Pancreas (tissue), 10 donors: ENCODE measurements around the gene FBXO11. TPM values are rescaled to one million over a fixed set of nuclear protein-coding genes. Genes with fewer than 3 reads are reported as not detected.
"Not testable (repeated sequence)": the region's sequence is repeated elsewhere in the genome, so short reads cannot be mapped to it uniquely, and the experiment has no call there.

ENCODE experiments used
- ATAC-seq, 4 donors: fragments of 200-7000 bp; cut with Tn5 transposase; one replicate each; pipeline versions ENCODE4 v1.8.0 to v1.9.1; 2020; ENCODE audit warnings: mild to moderate bottlenecking in 4 of 4, moderate library complexity in 4 of 4
- DNase-seq, 6 donors: peaks; one replicate each; pipeline ENCODE4 v3.0.0-alpha.2; 2020
- FAIRE-seq: peaks from 2 replicates; lab custom pipeline; 2012; peaks lifted over from hg19 to GRCh38; lab: Jason Lieb, UNC
- H3K27ac ChIP-seq, 4 donors: fragments of 200-600 bp; sonication (generic); 1 replicate in 3 of 4; 2 replicates in 1 of 4; pipeline versions ENCODE4 v1.5.0 to v1.8.0; 2020
- H3K27me3 ChIP-seq, 4 donors: fragments of 200-600 bp; one replicate each; pipeline ENCODE4 v1.8.0; 2021
- H3K36me3 ChIP-seq, 3 donors: fragments of 200-600 bp; sonication (generic) in 1 of 3; one replicate each; pipeline versions ENCODE4 v1.5.0 to v1.8.0; 2020 to 2021
- H3K4me1 ChIP-seq, 3 donors: fragments of 200-600 bp; one replicate each; pipeline ENCODE4 v1.8.0; 2021
- H3K4me3 ChIP-seq, 4 donors: fragments of 200-600 bp; sonication (generic) in 2 of 4; one replicate each; pipeline versions ENCODE4 v1.5.0 to v1.8.0; 2020 to 2021
- H3K9me3 ChIP-seq, 4 donors: fragments of 200-600 bp; one replicate each; pipeline ENCODE4 v1.8.0; 2021
- CTCF ChIP-seq, 4 donors: fragments of 200-600 bp; sonication (generic) in 3 of 4; IDR thresholded peaks; one replicate each; pipeline versions ENCODE4 v1.5.0 to v1.8.0; 2021; ENCODE audit warnings: antibody characterized with exemption in 4 of 4
- WGBS, 2 donors: extraction: QIAGEN DNeasy Blood & Tissue Kit; methylation state at CpG; one replicate each; pipeline ENCODE4 v1.1.7; 2013; 5-methylcytosine and 5-hydroxymethylcytosine counted together
- intact Hi-C, 3 donors: fragments of 100-400 bp; cut with DNase I; formaldehyde crosslinking; loops; one replicate each; pipeline versions ENCODE4 v1.11.1 to v1.14.2; 2022
- polyA plus RNA-seq, 2 donors: library from polyadenylated mRNA; stranded (reverse); fragments of 200-250 nt; gene quantifications; one replicate each; pipeline ENCODE4 v1.2.3, GENCODE V29; 2013
- total RNA-seq, 6 donors: library from RNA; stranded (reverse); fragmentation: NEBNext Ultra II Directional in 4 of 6; extraction: Animal tissue kit (Norgen Biotek cat#: 25700) in 4 of 6; gene quantifications; one replicate each; pipeline versions ENCODE4 v1.2.1 to v1.2.4, GENCODE V29; 2021 to 2023
- donor health status: healthy with polysubstance abuse.
- donor health status: DM: no; HTN: no; CAD: no; lungs with moderate emphysema.
- donor health status: DM: no; HTN: no; CAD: no.
- donor health status: control.
- donor health status: control.
- donor health status: Bipolar disorder and iron deficiency.
- donor health status: DM: yes; HTN: yes; CAD: no.
- donor health status: DM: no; HTN: no; CAD: no.
- donor health status: DM: no; HTN: no; CAD: no.
- donor health status: DM: yes; HTN: yes; CAD: no.

The FBXO11 gene
- total and polyA plus RNA-seq, 8 donors = 15.2 to 40.1 (median 24.8) TPM

GRCh38 chr2:47916412-47916811 is 10.1 kb upstream of the FBXO11 start:
- FAIRE-seq = no peak
- no peak for TF ChIP-seq CTCF (IDR thresholded peaks at IDR 0.05)
- H3K27me3 ChIP-seq = no peaks in the 10 kb centered on the region
- intact Hi-C loops = no loop called here
- H3K4me1 ChIP-seq = no peaks in the 10 kb centered on the region
- ATAC-seq = no peak
- no peak overlapping the region for H3K4me3 ChIP-seq
- H3K36me3 ChIP-seq = no peaks in the 10 kb centered on the region
- no peak overlapping the region for H3K27ac ChIP-seq
- WGBS, 2 donors = 91 to 96% methylated on average over 1 of the region's 1 CpG
- DNase-seq = no peak
- no peaks in the 10 kb centered on the region for H3K9me3 ChIP-seq

- 88 to 93% methylated on average over 4 of the region's 4 CpGs for WGBS, 2 donors
- FAIRE-seq, H3K4me3 ChIP-seq, H3K27me3 ChIP-seq, H3K27ac ChIP-seq, DNase-seq, ATAC-seq, intact Hi-C loops, H3K9me3 ChIP-seq, H3K36me3 ChIP-seq, H3K4me1 ChIP-seq: not testable (repeated sequence)
These were observed 4.4 kb upstream of the FBXO11 start for GRCh38 chr2:47910662-47911061.

GRCh38 chr2:47908682-47909081 is 2.4 kb upstream of the FBXO11 start:
- WGBS, 2 donors = 89 to 92% methylated on average over 5 of the region's 5 CpGs

GRCh38 chr2:47907039-47907781 is 912 bp upstream of the FBXO11 start:
- H3K27me3 ChIP-seq = no peaks in the 10 kb centered on the region
- WGBS, 2 donors = 12% methylated on average over 15 of the region's 15 CpGs
- H3K4me1 ChIP-seq = peaks cover 0 to 15% (median 12%) of the 10 kb centered on the region in 3 donors
- H3K4me3 ChIP-seq = peak overlapping the region; percentile 22 to 88 (median 73)
- H3K36me3 ChIP-seq = no peaks in the 10 kb centered on the region
- H3K9me3 ChIP-seq = no peaks in the 10 kb centered on the region
- no peak for TF ChIP-seq CTCF (IDR thresholded peaks at IDR 0.05)
- ATAC-seq (no peak), DNase-seq (peak in 2 of 6 donors; percentile 17 to 29), FAIRE-seq (peak; percentile 84)
- intact Hi-C loops = no loop called here
- H3K27ac ChIP-seq = peak overlapping the region; percentile 92 to 99 (median 96)

More at GRCh38 chr2:47908682-47909081, 2.4 kb upstream of the FBXO11 start:
- no peak overlapping the region for H3K27ac ChIP-seq
- ATAC-seq (no peak), FAIRE-seq (no peak), DNase-seq (no peak)
- H3K4me3 ChIP-seq = no peak overlapping the region
- no peaks in the 10 kb centered on the region for H3K27me3 ChIP-seq
- peaks cover 0 to 4% (median 3%) of the 10 kb centered on the region in 3 donors for H3K4me1 ChIP-seq
- no peaks in the 10 kb centered on the region for H3K9me3 ChIP-seq
- no peak for TF ChIP-seq CTCF (IDR thresholded peaks at IDR 0.05)
- H3K36me3 ChIP-seq = no peaks in the 10 kb centered on the region
- intact Hi-C loops = no loop called here

- intact Hi-C loops = no loop called here
- no peaks in the 10 kb centered on the region for H3K9me3 ChIP-seq
- H3K27ac ChIP-seq = peak overlapping the region; percentile 92 to 99 (median 96)
- FAIRE-seq = no peak
- H3K4me3 ChIP-seq = peak overlapping the region; percentile 64 to 88 (median 78)
- no peak for TF ChIP-seq CTCF (IDR thresholded peaks at IDR 0.05)
- peak; percentile 2 to 34 (median 17) for ATAC-seq
- DNase-seq = peak; percentile 55 to 86 (median 65)
- H3K36me3 ChIP-seq = no peaks in the 10 kb centered on the region
- no peaks in the 10 kb centered on the region for H3K27me3 ChIP-seq
- 0% methylated on average over 32 to 105 of the region's 105 CpGs for WGBS, 2 donors
- peaks cover 0 to 18% (median 16%) of the 10 kb centered on the region in 3 donors for H3K4me1 ChIP-seq
These were observed 727 bp downstream of the FBXO11 start for GRCh38 chr2:47905386-47906156.
